ENCODE data around the gene TMOD3.

- TF ChIP-seq ZNF366 (tag by site-specific recombination; conservative IDR thresholded peaks at IDR 0.05) (no peak), CTCF (tag by site-specific recombination; IDR thresholded peaks at IDR 0.05) (no peak), ZNF274 (IDR thresholded peaks at IDR 0.05; ENCODE audit: low read length) (no peak), ZNF274 (tag by site-specific recombination; IDR thresholded peaks at IDR 0.05; ENCODE audit: borderline replicate concordance) (no peak), ZNF596 (tag by site-specific recombination; IDR thresholded peaks at IDR 0.05) (no peak)
Observed at GRCh38 chr15:51840692-51841091, 11.2 kb downstream of the TMOD3 start.

Data from HEK293 (cell line).